GM12891 (cell line): ENCODE measurements around the gene NHSL2.

Experiments
- POLR2A ChIP-seq: IDR thresholded peaks from 2 replicates; pipeline ENCODE4 v1.6.1; 2011; ENCODE audit warnings: low read depth, low read length, control low read depth
- POLR2AphosphoS5 ChIP-seq: IDR thresholded peaks from 2 replicates; pipeline ENCODE4 v1.6.1; 2011; ENCODE audit warnings: low read depth, low read length, control low read depth
- POU2F2 ChIP-seq: IDR thresholded peaks from 2 replicates; pipeline ENCODE4 v1.6.1; 2011; ENCODE audit warnings: low read depth, mild to moderate bottlenecking, control low read depth, low read length, moderate library complexity

- TF ChIP-seq POLR2AphosphoS5 (no peak), POLR2A (no peak), POU2F2 (no peak)
These were observed 202.8 kb downstream of the NHSL2 start for GRCh38 chrX:72113461-72113860.
